ENCODE results near the gene KIFBP. TPM values are rescaled to one million over a fixed set of nuclear protein-coding genes. Genes with fewer than 3 reads are reported as not detected.

The KIFBP gene
- polyA plus RNA-seq, 1 experiment, result 27.4 TPM

GRCh38 chr10:69044546-69044945, 55.9 kb downstream of the KIFBP start:
- no peaks in the 10 kb centered on the region for H3K27me3 ChIP-seq (ENCODE audit: control insufficient read depth, insufficient read depth, low read length)
- POLR2A ChIA-PET, result no interaction called here
- CTCF ChIA-PET, result no interaction called here

GRCh38 chr10:69045441-69046300, 57.1 kb downstream of the KIFBP start:
- Histone ChIP-seq H3K4me3 (ENCODE audit: low read depth, low read length) (no peak overlapping the region), H3K36me3 (ENCODE audit: control insufficient read depth, insufficient read depth, low read length) (no peaks in the 10 kb centered on the region), H3K27me3 (ENCODE audit: control insufficient read depth, insufficient read depth, low read length) (no peaks in the 10 kb centered on the region)
- POLR2A ChIA-PET, result no interaction called here
- DNase-seq (ENCODE audit: low read depth), result no peak
- no peak for TF ChIP-seq CTCF (IDR thresholded peaks at IDR 0.05; ENCODE audit: insufficient read depth, low read depth, low read length)
- CTCF ChIA-PET, result interaction anchor here (0.7 kb wide), 1 partner anchor 48 kb away, joined by 3 read pairs; no protein-coding TSS in a partner anchor

More at GRCh38 chr10:69044546-69044945, 55.9 kb downstream of the KIFBP start:
- no peak for TF ChIP-seq CTCF (IDR thresholded peaks at IDR 0.05; ENCODE audit: insufficient read depth, low read depth, low read length)
- no peak for DNase-seq (ENCODE audit: low read depth)
- no peaks in the 10 kb centered on the region for H3K36me3 ChIP-seq (ENCODE audit: control insufficient read depth, insufficient read depth, low read length)
- no peak overlapping the region for H3K4me3 ChIP-seq (ENCODE audit: low read depth, low read length)

- ChIA-PET CTCF (interaction anchor here (1.1 to 1.3 kb wide), 2 partner anchors 9 to 45 kb away, joined by 3 to 5 read pairs; no protein-coding TSS in a partner anchor), POLR2A (no interaction called here)
- no peak for TF ChIP-seq CTCF (IDR thresholded peaks at IDR 0.05; ENCODE audit: insufficient read depth, low read depth, low read length)
- no peak overlapping the region for H3K4me3 ChIP-seq (ENCODE audit: low read depth, low read length)
- H3K27me3 ChIP-seq (ENCODE audit: control insufficient read depth, insufficient read depth, low read length), result no peaks in the 10 kb centered on the region
- no peak for DNase-seq (ENCODE audit: low read depth)
- H3K36me3 ChIP-seq (ENCODE audit: control insufficient read depth, insufficient read depth, low read length), result no peaks in the 10 kb centered on the region
Measured at GRCh38 chr10:69047111-69047832, 58.7 kb downstream of the KIFBP start.

GRCh38 chr10:69048103-69048502, 59.5 kb downstream of the KIFBP start:
- Histone ChIP-seq H3K4me3 (ENCODE audit: low read depth, low read length) (no peak overlapping the region), H3K27me3 (ENCODE audit: control insufficient read depth, insufficient read depth, low read length) (no peaks in the 10 kb centered on the region), H3K36me3 (ENCODE audit: control insufficient read depth, insufficient read depth, low read length) (no peaks in the 10 kb centered on the region)
- ChIA-PET CTCF (interaction anchor here (0.6 to 1.3 kb wide), 3 partner anchors 8 to 45 kb away, joined by 3 to 5 read pairs (median 3); no protein-coding TSS in a partner anchor), POLR2A (no interaction called here)
- no peak for DNase-seq (ENCODE audit: low read depth)
- no peak for TF ChIP-seq CTCF (IDR thresholded peaks at IDR 0.05; ENCODE audit: insufficient read depth, low read depth, low read length)

- TF ChIP-seq CTCF (IDR thresholded peaks at IDR 0.05; ENCODE audit: insufficient read depth, low read depth, low read length), result no peak
- ChIA-PET CTCF (interaction anchor here (1.3 to 2.2 kb wide), 2 partner anchors 10 to 44 kb away, joined by 3 to 4 read pairs; no protein-coding TSS in a partner anchor), POLR2A (no interaction called here)
- DNase-seq (ENCODE audit: low read depth), result no peak
- Histone ChIP-seq H3K36me3 (ENCODE audit: control insufficient read depth, insufficient read depth, low read length) (no peaks in the 10 kb centered on the region), H3K4me3 (ENCODE audit: low read depth, low read length) (no peak overlapping the region), H3K27me3 (ENCODE audit: control insufficient read depth, insufficient read depth, low read length) (no peaks in the 10 kb centered on the region)
Measured at GRCh38 chr10:69049566-69049961, 61.0 kb downstream of the KIFBP start.
